OCI-LY7 (cell line): ENCODE data around the gene LHX5. TPM values are rescaled to one million over a fixed set of nuclear protein-coding genes. Genes with fewer than 3 reads are reported as not detected.

Experiments used
- BruUV-seq: library from RNA; stranded (reverse); fragments of 400-500 nt; replicated peaks from 2 replicates; lab custom pipeline; 2021; lab: Mats Ljungman, UMichigan
- CTCF ChIA-PET: fragments of 300-600 bp; sonication (Branson Sonifier 250); formaldehyde crosslinking; loops from one replicate; lab custom pipeline; 2022; ENCODE audit warnings: antibody characterized with exemption; ENCODE audit not compliant: unreplicated experiment; lab: Charles Lee
- POLR2A ChIA-PET: fragments of 300-600 bp; sonication (Branson Sonifier 250); formaldehyde crosslinking; loops from one replicate; lab custom pipeline; 2022; ENCODE audit warnings: antibody characterized with exemption; lab: Charles Lee
- DNase-seq: peaks from one replicate; pipeline ENCODE4 v3.0.0-alpha.2; 2015; ENCODE audit warnings: low spot score
- H2AFZ ChIP-seq: fragments of 200-600 bp; sonication (generic), shearing (Covaris generic); 2 replicates; pipeline ENCODE4 v1.6.1; 2014; ENCODE audit warnings: mild to moderate bottlenecking, antibody characterized with exemption, low read length, moderate library complexity
- H3K27ac ChIP-seq: fragments of 200-600 bp; sonication (generic); 2 replicates; pipeline ENCODE4 v1.5.1; 2014; ENCODE audit warnings: mixed run types, low read depth, mild to moderate bottlenecking, moderate library complexity, low read length, inconsistent platforms; ENCODE audit not compliant: poor library complexity, severe bottlenecking
- H3K36me3 ChIP-seq: fragments of 200-600 bp; sonication (generic); 2 replicates; pipeline ENCODE4 v1.6.1; 2014; ENCODE audit warnings: mild to moderate bottlenecking, antibody characterized with exemption, low read length, moderate library complexity, mixed read lengths; ENCODE audit not compliant: insufficient read depth
- H3K4me1 ChIP-seq: fragments of 200-600 bp; sonication (generic); 2 replicates; pipeline ENCODE4 v1.5.1; 2014; ENCODE audit warnings: mild to moderate bottlenecking, low read length; ENCODE audit not compliant: insufficient read depth, poor library complexity, severe bottlenecking
- H3K4me2 ChIP-seq: fragments of 200-600 bp; sonication (generic); 2 replicates; pipeline ENCODE4 v1.6.1; 2014; ENCODE audit warnings: mild to moderate bottlenecking, low read length
- H3K4me3 ChIP-seq: fragments of 200-600 bp; sonication (generic); 2 replicates; pipeline ENCODE4 v1.5.1; 2014; ENCODE audit warnings: mild to moderate bottlenecking, low read depth, low read length; ENCODE audit not compliant: poor library complexity, severe bottlenecking
- H3K79me2 ChIP-seq: fragments of 200-600 bp; sonication (generic); 2 replicates; pipeline ENCODE4 v1.6.1; 2016; ENCODE audit warnings: low read depth, mild to moderate bottlenecking, low read length, moderate library complexity, mixed read lengths; ENCODE audit not compliant: insufficient read depth
- H3K9me2 ChIP-seq: fragments of 200-600 bp; sonication (generic); 2 replicates; pipeline ENCODE4 v1.6.1; 2016; ENCODE audit warnings: mild to moderate bottlenecking, low read length, mixed read lengths; ENCODE audit not compliant: insufficient read depth
- H3K9me3 ChIP-seq: fragments of 200-600 bp; sonication (generic); 2 replicates; pipeline ENCODE4 v1.6.1; 2014; ENCODE audit warnings: mild to moderate bottlenecking, mixed run types, low read length, mixed read lengths
- H4K20me1 ChIP-seq: fragments of 200-600 bp; sonication (generic); 2 replicates; pipeline ENCODE4 v1.6.1; 2014; ENCODE audit warnings: mild to moderate bottlenecking, antibody characterized with exemption, low read length, moderate library complexity, mixed read lengths; ENCODE audit not compliant: insufficient read depth
- EZH2phosphoT487 ChIP-seq: fragments of 200-600 bp; sonication (generic); IDR thresholded peaks from 2 replicates; pipeline ENCODE4 v1.6.1; 2018; ENCODE audit warnings: low read depth, borderline replicate concordance, mild to moderate bottlenecking, mixed run types, antibody characterized with exemption, low read length, moderate library complexity, mixed read lengths
- intact Hi-C: fragments of 100-400 bp; cut with micrococcal nuclease; formaldehyde crosslinking; loops from one replicate; pipeline ENCODE4 v1.10.0; 2022; ENCODE audit not compliant: unreplicated experiment
- total RNA-seq, 2 experiments: library from RNA; depleted of rRNA in 1 of 2; stranded (reverse); fragments of >200 nt in 1 of 2; shearing (Covaris generic) in 1 of 2; gene quantifications; 2 replicates each; pipeline ENCODE4 v1.2.3, GENCODE V29; 2014 to 2022
- TF ChIP-seq, protein P1 (sequence below): fragments of 200-600 bp; sonication (generic); conservative IDR thresholded peaks from 2 replicates; pipeline ENCODE4 v1.5.1; 2014; ENCODE audit warnings: mild to moderate bottlenecking, antibody characterized with exemption, low read length, moderate library complexity, mixed read lengths

LHX5 gene
- total RNA-seq, 2 experiments from 2014 or later: not detected

DNA sequence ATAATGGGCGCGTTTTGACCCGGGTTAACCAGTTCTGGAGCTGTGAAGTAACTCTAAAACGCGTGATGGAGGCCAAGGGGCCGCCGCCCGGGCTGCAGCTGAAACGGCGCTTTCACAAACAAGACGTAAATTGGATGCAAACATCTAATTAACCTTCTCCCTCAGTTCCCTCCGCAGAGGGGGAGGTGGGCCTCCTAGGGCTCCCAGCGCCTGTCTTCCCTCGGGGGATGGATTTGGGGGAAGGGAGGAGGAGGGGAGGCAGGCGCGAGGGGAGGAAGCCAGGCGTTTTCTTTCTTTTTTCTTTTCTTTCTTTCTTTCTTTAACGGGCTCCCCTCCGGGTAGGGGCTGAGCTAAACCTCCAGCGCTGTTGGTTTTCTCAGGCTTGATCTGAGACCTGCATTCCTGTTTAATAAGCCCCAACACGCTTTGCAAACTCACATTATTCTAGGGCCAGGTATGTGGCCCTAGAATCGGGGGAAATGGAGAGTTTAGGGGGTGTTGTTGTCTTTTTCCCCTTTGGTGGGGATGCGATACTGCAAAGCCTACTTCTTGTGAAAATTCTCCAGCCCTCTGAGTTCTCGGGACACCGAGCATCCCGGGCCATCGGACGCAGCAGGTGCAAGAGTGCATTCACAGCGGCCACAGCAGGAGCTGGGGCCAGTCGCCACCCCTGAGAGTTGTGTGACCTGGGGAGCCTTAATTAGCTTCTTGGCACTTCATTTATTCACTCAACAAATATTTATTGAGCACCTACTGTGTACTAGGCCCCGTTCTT lies 43.6 kb upstream of the LHX5 start:
- TF ChIP-seq EZH2phosphoT487: no peak
- TF ChIP-seq, protein P1, sequence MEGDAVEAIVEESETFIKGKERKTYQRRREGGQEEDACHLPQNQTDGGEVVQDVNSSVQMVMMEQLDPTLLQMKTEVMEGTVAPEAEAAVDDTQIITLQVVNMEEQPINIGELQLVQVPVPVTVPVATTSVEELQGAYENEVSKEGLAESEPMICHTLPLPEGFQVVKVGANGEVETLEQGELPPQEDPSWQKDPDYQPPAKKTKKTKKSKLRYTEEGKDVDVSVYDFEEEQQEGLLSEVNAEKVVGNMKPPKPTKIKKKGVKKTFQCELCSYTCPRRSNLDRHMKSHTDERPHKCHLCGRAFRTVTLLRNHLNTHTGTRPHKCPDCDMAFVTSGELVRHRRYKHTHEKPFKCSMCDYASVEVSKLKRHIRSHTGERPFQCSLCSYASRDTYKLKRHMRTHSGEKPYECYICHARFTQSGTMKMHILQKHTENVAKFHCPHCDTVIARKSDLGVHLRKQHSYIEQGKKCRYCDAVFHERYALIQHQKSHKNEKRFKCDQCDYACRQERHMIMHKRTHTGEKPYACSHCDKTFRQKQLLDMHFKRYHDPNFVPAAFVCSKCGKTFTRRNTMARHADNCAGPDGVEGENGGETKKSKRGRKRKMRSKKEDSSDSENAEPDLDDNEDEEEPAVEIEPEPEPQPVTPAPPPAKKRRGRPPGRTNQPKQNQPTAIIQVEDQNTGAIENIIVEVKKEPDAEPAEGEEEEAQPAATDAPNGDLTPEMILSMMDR: no peak
- H2AFZ ChIP-seq: no peak overlapping the region
- no peaks in the 10 kb centered on the region for H3K9me3 ChIP-seq
- no peaks in the 10 kb centered on the region for H3K36me3 ChIP-seq
- BruUV-seq: no TSS peak
- no peak overlapping the region for H3K27ac ChIP-seq
- intact Hi-C loops: no loop called here
- no peak overlapping the region for H3K4me2 ChIP-seq
- DNase-seq: no peak
- H3K79me2 ChIP-seq: no peaks in the 10 kb centered on the region
- CTCF ChIA-PET: interaction anchor here (0.5 to 0.6 kb wide), 2 partner anchors 217 to 821 kb away, joined by 3 to 4 read pairs; no protein-coding TSS in a partner anchor
- H3K4me3 ChIP-seq: no peak overlapping the region
- POLR2A ChIA-PET: no interaction called here
- no peaks in the 10 kb centered on the region for H3K9me2 ChIP-seq
- H4K20me1 ChIP-seq: no peaks in the 10 kb centered on the region
- H3K4me1 ChIP-seq: no peaks in the 10 kb centered on the region

DNA sequence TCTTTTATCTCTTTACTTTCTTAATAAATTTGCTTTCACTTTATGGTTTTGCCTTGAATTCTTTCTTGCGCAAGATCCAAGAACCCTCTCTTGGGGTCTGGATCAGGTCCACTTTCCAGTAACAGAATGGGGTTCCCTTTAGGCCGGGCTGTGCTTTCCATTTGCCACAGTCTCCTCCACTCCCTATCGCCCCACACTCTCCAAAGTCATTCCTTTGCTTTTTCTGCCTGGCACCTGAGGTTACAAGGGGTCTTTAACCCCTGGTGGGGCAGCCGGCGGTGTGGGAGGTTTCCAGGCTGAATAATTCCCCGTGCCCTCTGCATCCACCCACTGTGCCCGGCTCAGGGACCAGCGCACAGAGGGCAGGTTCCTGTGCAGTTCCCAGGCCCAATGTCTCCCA lies 42.9 kb upstream of the LHX5 start:
- Histone ChIP-seq H3K9me2 (no peaks in the 10 kb centered on the region), H2AFZ (no peak overlapping the region), H3K4me2 (no peak overlapping the region), H3K36me3 (no peaks in the 10 kb centered on the region), H3K27ac (no peak overlapping the region), H3K79me2 (no peaks in the 10 kb centered on the region), H3K9me3 (no peaks in the 10 kb centered on the region), H3K4me3 (no peak overlapping the region), H4K20me1 (no peaks in the 10 kb centered on the region), H3K4me1 (no peaks in the 10 kb centered on the region)
- TF ChIP-seq EZH2phosphoT487: no peak
- TF ChIP-seq, protein P1: no peak
- intact Hi-C loops: no loop called here
- CTCF ChIA-PET: interaction anchor here (0.5 kb wide), 1 partner anchor 820 kb away, joined by 3 read pairs; no protein-coding TSS in a partner anchor
- POLR2A ChIA-PET: no interaction called here
- no peak for DNase-seq
- BruUV-seq: no TSS peak

DNA sequence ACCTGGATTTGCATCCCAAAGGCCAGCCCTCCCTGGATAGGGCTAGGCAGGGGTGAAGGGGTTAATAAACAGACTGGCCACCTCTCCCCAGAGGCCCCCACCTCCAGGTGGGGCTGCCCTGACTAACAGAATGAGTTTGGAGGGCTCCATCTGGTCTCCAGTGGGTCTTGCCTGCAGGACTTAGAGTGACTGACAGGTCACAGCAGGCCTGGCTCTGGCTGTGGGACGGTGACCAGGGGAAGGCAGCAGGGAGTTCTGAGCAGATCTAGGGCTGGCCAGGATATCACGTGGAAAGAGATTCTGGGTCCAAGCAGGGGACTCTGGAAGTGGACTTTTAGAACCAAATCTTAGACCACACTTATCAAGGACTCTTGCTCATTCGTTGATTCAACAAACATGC lies 40.9 kb upstream of the LHX5 start:
- no peaks in the 10 kb centered on the region for H3K4me1 ChIP-seq
- no peaks in the 10 kb centered on the region for H3K36me3 ChIP-seq
- H4K20me1 ChIP-seq: no peaks in the 10 kb centered on the region
- no peak overlapping the region for H3K4me3 ChIP-seq
- no peak for TF ChIP-seq EZH2phosphoT487
- TF ChIP-seq, protein P1: no peak
- no peak overlapping the region for H3K27ac ChIP-seq
- ChIA-PET POLR2A (no interaction called here), CTCF (no interaction called here)
- BruUV-seq: no TSS peak
- no peak for DNase-seq
- intact Hi-C loops: no loop called here
- no peak overlapping the region for H3K4me2 ChIP-seq
- H3K79me2 ChIP-seq: no peaks in the 10 kb centered on the region
- H2AFZ ChIP-seq: no peak overlapping the region
- no peaks in the 10 kb centered on the region for H3K9me2 ChIP-seq
- H3K9me3 ChIP-seq: no peaks in the 10 kb centered on the region
